SK-N-MC (cell line): ENCODE measurements around the gene MARF1.

ENCODE experiments used
- EZH2 ChIP-seq: fragments of 200-600 bp; sonication (generic); IDR thresholded peaks from one replicate; pipeline ENCODE4 v1.6.1; 2017; ENCODE audit warnings: antibody characterized with exemption
- FOXP2 ChIP-seq: optimal IDR thresholded peaks from 2 replicates; pipeline ENCODE3; 2011; ENCODE audit warnings: mild to moderate bottlenecking, moderate library complexity; ENCODE audit not compliant: insufficient read depth; ENCODE audit errors: extremely low read length, control extremely low read depth
- POLR2AphosphoS5 ChIP-seq: IDR thresholded peaks from 2 replicates; pipeline ENCODE4 v1.6.1; 2012; ENCODE audit warnings: mild to moderate bottlenecking, low read depth, low read length, borderline replicate concordance

- TF ChIP-seq EZH2 (no peak), POLR2AphosphoS5 (no peak), FOXP2 (no peak)
Measured at GRCh38 chr16:15605839-15606517, 37.0 kb downstream of the MARF1 start.
